Measurements from ENCODE around the gene TMEM88.
"Not testable (repeated sequence)": the region's sequence is repeated elsewhere in the genome, so short reads cannot be mapped to it uniquely, and the experiment has no call there.

The TMEM88 gene

GRCh38 chr17:7854851-7855659 is at the start of gene TMEM88:
TSS of gene TMEM88 (plus strand) at chr17:7855066. CDS start at chr17:7855075, 9 bp downstream.
- DNase-seq (ENCODE audit: low spot score): no peak

DNA sequence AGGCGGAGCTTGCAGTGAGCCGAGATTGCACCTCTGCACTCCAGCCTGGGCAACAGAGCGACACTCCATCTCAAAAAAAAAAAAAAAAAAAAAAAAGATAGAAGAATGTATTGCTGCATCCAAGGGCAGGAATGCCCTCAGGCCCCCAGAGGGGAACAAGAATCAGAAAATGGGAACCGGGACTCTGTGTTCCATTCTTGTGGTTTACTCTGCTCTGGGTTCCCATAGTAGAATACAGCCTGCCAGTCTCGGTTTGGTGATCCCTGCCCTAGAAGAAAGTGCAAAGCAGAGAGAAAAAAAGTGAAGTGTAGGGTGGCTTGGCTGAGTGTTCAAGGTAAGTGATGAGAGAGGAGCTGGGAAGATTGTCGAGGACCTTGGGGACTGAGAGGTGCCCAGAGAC is 48.3 kb upstream of the TMEM88 start:
- DNase-seq (ENCODE audit: low spot score): no peak

GRCh38 chr17:7807206-7807605 is 47.7 kb upstream of the TMEM88 start:
- no peak for DNase-seq (ENCODE audit: low spot score)

DNA sequence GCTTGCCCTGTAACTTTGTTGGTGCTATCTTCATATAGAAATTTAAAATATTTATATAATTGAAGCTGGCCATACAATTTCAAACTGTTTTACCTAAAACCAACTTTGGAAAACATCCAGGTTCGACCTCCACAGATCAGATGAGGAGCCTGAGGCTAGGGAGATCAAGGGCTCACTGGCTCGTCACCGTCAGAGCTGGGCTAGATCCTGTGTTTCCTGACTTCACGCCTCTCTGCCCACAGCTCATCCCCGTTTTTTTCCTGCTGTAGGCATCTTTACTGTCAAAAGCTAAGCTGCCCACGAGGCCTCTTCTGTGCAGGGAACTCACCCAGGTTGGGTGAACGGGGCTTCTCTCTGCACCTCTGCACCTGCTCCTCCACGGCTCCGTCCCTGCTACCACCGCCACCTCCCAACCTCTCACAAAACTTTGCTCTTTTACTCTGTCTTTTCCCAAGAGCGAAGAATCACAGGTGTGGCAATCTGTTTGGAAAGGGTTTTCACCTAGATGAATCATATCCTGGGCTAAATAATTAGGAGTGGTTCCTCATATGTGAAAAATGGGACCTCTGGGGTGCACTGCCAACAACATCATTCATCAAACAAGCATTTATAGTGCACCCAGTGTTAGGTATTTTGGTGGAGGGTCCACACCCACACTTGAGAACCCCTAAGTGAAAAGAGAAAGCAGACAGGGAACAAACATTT is 45.6 kb upstream of the TMEM88 start:
- no peak for DNase-seq (ENCODE audit: low spot score)

DNA sequence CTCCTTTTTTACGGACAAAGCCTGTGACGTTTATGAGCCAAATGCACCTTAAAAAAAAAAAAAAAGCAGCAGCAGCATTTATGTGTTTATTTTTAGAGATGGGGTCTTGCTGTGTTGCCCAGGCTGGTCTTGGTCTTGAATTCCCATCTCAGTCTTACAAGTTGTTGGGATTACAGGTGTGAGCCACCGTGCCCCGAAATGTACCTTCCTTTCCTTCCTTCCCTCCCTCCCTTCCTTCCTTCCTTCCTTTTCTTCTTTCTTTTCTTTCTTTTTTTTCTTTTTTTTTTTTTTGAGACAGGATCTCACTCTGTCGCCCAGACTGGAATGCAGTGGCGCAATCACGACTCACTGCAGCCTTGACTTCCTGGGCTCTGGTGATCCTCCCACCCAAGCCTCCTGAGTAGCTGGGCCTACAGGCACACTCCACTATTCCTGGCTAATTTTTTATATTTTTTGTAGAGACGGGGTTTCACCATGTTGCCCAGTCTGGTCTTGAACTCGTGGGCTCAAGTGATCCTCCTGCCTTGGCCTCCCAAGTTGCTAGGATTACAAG is 45.0 kb upstream of the TMEM88 start:
- not testable (repeated sequence) for DNase-seq (ENCODE audit: low spot score)

DNA sequence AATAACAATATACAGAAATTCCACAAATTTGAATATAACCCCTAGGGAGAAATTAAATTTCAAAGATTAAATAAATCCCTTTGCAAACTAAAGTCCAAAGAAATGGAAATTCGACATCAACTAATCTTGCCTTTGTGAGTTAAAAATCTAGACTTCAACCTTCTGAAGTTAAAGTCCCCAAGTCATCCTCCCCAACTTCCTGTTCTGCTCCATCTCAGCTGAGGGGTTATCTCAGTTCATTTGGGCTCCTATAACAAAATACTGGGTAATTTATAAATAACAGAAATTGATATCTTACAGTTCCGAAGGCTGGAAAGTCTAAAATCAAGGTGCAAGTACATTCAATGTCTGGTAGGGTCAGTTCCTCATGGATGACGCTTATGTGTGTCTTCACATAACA is 43.6 kb upstream of the TMEM88 start:
- DNase-seq (ENCODE audit: low spot score): no peak

GRCh38 chr17:7814969-7815368 is 39.9 kb upstream of the TMEM88 start:
- no peak for DNase-seq (ENCODE audit: low spot score)

GRCh38 chr17:7816926-7817642 is 37.8 kb upstream of the TMEM88 start:
- no peak for DNase-seq (ENCODE audit: low spot score)

DNA sequence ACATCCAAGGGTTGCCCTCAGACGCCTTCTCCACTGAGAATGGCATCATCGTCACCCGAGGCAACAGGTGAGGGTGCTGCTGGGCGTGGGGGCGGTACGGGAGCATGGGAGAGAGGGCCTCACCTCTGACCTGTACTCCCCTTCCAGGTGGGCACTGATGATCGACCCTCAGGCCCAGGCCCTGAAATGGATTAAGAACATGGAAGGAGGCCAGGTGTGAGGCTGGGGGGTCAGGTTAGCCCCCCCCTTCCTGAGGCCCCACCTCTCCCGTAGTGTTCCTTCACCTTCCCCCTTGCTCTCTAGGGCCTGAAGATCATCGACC is 37.3 kb upstream of the TMEM88 start:
- DNase-seq (ENCODE audit: low spot score): no peak

DNA sequence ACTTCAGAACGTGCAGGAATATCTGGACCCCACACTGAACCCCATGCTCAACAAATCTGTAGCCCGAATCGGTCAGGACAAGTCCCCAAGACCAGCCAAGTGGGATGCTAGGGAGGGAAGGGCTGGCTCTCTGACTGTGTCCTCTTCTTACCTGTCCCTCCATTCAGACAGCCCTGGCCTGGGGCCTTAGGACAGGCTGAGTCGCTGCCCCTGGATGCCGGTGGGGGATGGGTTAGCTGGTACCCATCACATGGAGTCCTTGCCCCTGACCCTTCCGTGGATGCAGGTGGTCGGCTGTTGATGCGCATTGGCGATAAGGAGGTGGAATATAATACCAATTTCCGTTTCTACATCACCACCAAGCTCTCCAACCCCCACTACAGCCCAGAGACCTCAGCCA is 36.8 kb upstream of the TMEM88 start:
- DNase-seq (ENCODE audit: low spot score): no peak

GRCh38 chr17:7818746-7819645 is 35.9 kb upstream of the TMEM88 start:
- no peak for DNase-seq (ENCODE audit: low spot score)

- no peak for DNase-seq (ENCODE audit: low spot score)
Observed at GRCh38 chr17:7820231-7820630, 34.6 kb upstream of the TMEM88 start.

DNA sequence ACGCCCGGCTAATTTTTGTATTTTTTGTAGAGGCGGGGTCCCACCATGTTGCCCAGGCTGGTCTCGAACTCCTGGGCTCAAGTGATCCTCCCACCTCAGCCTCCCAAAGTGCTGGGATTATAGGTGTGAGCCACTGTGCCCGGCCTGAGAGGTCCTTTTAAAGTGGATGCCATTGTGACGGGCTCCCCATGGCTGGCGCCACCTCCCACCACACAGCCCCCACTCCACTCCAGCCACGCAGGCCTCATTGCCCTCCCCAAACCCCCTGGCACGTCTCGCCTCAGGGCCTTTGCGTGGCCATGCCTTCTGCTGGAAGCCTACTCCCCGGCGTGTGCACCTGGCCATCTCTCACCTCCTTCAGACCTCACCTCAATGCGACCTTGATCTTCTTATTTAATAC is 32.7 kb upstream of the TMEM88 start:
- no peak for DNase-seq (ENCODE audit: low spot score)

DNA sequence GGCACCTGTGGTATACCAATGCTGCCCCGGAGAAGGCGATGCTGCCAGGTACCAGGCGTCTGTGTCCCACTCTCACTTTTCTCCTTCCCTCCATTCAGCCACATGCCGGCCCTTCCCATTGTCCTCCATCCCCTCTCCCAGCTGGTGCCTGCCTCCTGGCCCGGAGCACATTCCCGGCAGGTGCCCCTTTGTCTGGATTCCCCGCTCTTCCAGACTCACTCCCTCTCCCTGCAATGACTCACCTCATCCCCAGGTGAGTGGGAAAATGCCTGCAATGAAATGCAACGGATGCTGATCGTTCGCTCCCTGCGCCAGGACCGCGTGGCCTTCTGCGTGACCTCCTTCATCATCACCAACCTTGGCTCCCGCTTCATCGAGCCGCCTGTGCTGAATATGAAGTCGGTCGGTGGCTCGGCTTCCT is 31.3 kb upstream of the TMEM88 start:
- no peak for DNase-seq (ENCODE audit: low spot score)

DNA sequence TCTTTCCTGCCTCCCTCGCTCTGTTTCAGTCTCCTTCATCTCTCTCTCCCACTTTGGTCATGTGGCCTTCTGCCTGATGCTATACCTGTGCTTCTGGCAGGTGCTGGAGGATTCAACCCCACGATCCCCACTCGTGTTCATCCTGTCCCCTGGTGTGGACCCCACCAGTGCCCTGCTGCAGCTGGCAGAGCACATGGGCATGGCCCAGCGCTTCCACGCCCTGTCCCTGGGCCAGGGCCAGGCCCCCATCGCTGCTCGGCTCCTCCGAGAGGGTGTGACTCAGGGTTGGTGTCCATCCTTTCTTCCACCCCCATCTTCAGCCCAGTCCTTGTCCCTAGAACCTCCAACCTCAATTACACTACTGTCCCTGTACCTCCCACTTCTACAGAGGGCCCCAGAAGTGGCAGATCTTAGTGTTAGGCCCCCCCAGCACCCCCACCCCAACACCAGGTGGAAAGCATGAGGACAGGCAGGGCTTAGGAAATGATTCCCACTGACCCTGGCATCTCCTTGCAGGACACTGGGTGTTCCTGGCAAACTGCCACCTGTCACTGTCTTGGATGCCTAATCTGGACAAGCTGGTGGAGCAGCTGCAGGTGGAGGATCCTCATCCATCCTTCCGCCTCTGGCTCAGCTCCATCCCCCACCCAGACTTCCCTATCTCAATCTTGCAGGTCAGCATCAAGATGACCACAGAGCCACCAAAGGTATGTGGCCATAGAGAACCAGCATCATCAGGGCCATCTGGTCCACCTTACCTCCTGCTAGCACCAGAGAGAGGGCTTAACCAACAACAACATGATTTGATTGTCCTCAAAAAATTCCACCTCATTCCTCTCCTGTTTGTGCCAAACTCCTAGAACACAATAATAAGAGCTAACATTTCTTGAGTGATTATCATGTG is 30.6 kb upstream of the TMEM88 start:
- DNase-seq (ENCODE audit: low spot score): no peak

- DNase-seq (ENCODE audit: low spot score): no peak
Observed at GRCh38 chr17:7825206-7825990, 29.5 kb upstream of the TMEM88 start.

- no peak for DNase-seq (ENCODE audit: low spot score)
Observed at GRCh38 chr17:7830616-7831015, 24.2 kb upstream of the TMEM88 start.

DNA sequence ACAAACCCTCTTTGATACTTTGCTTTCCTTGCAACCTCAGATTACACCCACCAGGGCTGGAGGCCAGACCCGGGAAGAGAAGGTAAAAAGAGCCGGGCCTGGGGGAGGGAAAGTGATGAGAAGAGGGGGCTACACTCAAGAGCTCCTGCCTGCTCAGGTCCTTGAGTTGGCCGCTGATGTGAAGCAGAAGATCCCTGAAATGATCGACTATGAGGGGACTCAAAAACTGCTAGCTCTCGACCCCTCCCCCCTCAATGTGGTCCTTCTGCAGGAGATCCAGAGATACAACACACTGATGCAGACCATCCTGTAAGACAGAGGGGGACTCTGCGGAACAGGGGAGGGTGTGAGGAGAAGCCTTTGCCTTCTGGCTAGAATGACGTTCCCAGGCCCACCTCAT is 23.6 kb upstream of the TMEM88 start:
- DNase-seq (ENCODE audit: low spot score): no peak

GRCh38 chr17:7832431-7832830 is 22.4 kb upstream of the TMEM88 start:
- no peak for DNase-seq (ENCODE audit: low spot score)

Measured in hematopoietic multipotent progenitor cell treated with erythropoietin and hydrocortisone succinate and interleukin-3 and kit ligand, for 15 days (in vitro differentiated cells).